Amygdala (tissue), 56 donors: Measurements from ENCODE around the gene SPSB1.
A peak's percentile ranks its signal among the peaks of the same experiment; 100 is the strongest.

Experiments
- DNase-seq, 56 donors: peaks; one replicate each; lab custom pipeline; 2025; lab: John Stamatoyannopoulos, UW

SPSB1 gene

DNA sequence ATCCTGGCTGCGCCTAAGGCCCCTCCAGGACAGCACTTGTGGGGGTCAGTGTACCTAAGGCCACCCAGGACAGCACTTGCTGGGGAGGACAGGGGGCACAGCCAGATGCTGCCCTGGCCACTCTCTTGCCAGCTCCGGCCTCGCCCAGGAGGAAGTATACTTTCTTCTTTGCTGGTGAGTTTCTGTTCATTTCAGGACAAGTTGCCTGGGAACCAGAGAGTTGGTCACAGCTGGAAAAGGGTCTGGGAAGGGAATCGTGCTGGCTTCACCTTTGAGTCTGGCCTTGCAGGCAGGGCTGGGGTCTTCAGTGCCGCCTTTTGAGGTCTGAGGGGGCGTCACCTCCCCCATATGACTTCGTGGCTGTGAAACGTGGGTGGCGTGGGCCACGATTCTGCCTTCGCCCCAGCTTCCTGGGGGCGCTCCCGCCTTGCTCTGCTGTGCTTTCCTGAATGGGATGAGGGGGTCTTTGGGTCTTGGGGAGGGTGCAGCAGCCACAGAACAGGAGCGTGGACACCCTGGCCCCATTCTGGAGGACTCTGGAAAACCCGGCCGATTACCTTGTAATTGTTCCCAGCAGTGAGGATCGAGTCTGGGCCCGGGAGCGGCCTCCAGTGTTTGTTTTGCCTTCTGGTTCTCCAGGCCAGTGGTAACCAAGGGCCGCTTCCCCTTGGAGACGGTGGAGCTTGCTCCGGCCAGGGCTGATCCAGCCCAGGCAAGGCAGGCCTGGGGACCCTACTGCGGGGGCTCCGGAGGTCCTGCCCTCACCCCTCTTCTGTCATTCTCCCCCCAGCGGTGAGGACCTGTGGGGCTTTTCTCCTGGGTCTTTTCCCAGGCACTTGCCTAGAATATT, 45.9 kb downstream of the SPSB1 start:
- DNase-seq = no peak

DNA sequence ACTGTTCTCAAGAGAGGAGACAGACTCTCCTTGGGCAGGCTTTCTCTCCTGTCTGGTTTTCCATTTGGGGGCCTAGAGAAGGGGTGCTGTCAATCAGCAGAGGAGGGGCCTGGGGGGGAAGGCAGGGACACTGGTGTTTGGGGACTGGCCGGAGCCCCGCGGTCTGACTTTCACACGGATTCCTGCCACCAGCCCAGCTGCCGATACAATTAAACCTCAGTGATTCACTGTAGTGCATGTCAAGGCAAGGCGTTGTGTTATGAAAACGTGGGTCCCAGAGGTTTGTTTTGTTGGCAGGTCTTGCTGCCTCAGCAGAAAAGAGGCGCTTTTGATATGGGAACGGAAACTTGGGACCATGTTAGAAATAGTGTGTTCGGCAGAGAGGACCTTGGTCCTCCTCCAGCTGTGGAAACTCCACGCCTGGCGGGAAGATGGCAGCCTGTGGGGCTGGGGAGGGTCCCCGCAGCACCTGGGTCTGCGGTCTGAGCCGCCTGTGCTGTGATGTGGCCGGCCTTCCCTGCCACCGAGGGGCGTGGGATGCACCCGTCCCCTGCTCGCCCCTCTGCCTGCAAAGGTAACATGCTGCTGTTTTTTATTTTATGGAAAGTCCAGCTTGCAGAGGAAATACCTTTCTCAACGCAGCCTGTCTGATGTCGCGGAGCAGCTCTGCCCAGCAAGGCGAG, 47.6 kb downstream of the SPSB1 start:
- DNase-seq = no peak

DNA sequence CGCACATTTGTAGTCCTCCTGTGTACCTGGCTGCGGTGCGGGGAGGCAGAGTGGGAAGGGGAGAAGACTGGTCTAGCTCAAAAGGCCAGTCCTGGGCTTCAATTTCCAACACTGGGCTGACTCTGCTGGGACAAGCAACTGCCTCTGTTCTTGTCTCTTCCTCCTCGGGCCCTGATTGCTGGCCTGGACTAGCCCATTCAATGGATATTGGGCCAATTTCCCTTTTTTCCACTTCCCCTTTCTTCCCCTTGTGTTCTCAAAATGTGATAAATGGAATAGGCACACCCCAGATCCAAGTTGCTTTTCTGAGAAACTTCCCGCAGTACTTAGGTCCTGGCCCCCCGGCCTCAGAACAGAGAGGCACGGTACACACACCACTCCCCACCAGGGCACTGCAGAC, 48.2 kb downstream of the SPSB1 start:
- no peak for DNase-seq

DNA sequence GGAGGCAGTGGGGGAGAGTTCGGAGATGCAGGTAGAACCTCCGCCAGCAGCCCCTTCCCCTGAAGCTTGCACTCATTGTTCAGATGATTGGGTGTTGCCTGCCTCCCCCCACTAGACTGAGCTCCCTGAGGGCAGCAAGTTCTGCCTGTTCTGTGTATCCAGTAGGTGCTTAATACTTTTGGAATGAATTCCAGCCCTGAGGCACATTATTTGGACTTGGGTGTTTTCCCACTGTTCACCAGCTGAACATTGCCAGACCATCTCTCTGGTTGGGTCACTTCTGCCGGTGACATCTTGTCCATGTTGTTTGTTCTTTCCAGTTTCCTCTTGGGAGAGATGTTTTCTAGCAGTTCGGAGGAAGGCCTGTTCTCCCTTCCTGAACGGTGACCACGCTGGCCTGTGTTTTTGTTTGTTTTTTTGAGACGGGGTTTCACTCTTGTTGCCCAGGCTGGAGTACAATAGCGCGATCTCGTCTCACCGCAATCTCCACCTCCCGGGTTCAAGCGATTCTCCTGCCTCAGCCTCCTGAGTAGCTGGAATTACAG, 48.7 kb downstream of the SPSB1 start:
- no peak for DNase-seq

DNA sequence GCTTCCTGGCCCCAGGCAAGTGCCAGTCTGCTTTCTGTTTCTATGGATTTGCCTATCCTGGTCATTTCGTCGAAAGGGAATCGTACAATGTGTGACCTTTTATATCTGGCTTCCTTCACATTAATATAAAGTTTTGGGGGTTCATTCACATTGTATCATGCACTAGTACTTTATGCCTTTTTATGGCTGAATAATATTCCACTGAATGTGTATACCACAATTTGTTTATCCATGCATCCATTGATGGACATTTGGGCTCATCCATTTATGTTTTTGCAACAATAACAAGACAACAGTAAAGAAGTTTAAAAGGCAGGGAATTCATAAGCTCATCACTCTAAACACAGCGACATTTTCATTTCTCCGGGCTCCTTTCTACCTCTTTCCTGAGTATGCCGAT, 50.6 kb downstream of the SPSB1 start:
- DNase-seq = no peak

DNA sequence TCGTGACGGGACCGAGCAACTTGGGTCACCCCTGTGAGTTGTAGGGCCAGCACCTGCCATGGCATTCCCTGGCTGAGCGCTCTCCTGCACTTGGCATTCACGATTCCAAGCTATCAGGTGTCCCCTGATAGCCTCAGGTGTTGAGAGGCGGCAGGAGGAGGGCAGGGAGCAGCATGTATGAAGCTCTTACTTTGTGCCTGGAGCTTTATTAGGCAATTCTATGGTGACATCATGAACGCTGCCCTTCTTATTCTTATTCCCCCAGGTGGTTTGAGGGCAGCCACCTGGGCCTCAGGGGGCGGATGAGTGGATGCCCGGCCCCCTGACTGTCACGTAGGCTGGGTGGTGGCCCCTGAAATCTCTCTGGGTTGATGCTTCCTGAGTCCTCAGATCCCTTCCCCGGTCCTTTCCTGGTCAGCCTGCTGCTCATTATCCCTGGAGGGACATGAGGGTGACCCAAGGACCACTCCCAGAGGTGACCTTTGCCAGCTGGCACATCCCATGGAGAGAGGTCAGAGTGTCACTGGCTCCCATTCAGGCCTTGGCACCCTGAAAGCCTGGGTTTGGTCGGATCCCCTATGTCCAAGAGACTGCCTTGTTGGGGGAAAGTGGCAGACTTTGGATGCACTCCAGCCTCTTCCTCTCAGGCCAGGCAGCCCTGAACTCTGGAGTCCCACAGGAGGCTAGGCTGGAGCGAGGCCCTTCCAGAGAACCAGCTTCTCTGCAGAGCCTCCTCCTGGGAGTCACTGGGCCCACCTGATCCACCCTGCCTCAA, 51.9 kb downstream of the SPSB1 start:
- DNase-seq = peak in 1 of 56 donors; percentile 66

DNA sequence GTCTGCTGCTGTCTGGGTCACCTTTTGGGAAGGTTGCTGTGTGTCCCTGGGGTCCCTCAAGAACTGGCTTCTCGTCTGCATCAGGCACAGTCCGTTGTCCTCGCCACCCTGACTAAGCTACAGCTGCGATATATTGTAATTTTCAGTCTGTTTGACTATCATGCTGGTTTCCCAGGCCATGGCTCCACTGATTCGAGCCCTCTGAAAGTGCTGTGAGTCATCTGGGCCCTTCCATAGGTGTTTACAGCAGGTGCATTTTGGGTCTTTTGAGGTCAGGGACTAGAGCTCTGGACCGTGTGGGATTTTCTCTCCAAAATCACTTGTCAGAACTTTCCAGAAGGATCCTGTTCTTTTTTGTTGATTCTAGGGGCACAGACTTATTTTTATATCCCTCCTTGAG, 52.8 kb downstream of the SPSB1 start:
- no peak for DNase-seq

DNA sequence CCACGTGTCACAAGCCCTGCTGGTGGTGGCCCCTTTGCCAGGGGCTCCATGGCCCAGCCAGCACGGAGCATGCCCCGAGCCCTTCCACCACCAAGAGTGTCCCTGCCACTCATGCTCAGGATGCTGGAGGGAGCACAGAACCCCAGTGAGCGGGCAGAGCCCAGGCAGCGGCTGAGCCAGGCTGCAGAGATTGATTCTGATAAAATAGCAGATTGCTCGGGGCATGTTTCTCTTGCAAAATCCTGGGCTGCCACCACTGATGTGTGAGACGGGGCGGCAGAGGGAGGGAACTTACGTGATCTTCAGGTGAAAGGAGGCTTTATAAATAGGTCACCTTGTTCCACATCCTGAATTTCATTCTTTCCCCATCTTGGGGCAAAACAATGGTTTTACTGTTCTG, 53.2 kb downstream of the SPSB1 start:
- DNase-seq = no peak

DNA sequence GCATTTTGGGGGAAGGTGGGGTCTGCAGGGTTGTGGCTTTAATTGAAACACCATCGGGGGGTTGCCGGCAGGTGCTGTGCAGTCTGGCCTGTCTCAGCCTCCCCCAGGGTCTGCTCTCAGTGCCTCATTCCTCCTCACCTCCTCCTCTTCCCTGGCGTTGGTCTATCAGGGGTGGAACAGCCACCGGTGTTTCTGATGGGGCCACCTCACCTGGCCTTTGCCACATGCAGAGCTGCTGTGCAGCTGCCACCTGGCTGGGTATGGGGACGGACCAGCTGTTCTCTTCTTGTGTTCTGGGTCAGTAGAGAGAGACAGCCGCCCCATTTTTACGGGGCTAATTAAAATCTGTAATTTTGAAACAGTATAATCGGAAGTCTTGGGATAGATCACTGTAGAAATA, 53.9 kb downstream of the SPSB1 start:
- DNase-seq = no peak

DNA sequence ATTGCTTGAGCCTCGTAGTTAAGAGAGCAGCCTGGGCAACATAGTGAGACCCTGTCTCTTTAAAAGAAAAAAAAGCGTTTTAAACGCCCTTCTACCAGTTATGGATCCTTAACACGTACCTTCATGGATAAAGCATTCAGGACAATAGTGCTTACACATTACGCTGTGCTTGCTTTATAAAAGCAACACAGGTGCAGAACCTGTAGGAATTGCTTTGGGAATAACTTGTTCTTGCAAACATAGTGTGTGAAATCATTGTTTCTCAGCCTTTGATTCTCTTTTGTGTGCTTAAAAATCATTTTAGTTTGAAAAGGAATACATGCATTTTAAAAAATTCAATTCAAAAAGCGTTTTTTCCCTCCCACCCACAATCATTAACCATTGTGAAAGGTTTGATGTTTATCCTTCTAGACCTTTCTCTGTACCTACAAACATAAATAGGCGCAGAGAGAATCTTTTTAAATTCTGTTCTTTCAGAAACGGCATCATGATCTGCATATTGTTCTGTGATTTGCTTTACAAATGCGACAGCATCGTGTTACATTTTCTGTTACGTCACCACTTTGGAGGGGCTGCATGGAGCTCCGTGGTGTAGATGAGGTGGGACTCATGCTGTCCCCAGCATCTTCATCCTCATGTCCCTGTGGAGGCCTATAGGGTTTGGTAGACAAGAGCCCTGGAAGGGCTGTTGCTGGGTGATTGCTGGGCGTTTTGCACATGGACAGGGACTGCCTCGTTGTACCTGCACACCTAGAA, 54.6 kb downstream of the SPSB1 start:
- DNase-seq = no peak

DNA sequence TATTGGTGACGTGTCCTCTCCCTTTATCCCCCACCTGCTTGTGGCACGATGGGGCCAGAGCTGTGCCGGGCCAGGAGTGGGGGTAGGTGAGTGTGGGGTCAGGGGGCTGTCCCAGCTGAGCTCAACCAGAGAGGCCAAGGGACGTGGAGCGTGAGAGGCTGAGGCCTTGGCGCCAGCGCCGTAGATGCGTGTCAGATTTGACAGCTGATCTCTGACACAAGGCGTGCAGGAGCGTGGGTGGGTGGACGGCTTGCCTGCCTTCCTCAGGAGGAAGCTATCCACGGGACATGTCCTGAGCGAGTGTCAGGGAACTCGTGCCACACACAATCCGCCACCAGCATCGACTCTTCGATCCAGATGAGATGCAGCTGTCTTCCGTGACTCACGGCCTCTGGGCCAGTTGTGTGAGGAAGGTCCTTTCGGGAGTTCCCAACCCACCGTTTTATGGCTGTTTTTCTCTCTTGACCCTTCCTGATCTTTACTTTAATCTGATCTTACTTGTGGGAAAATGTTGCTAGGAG, 56.7 kb downstream of the SPSB1 start:
- DNase-seq = no peak

DNA sequence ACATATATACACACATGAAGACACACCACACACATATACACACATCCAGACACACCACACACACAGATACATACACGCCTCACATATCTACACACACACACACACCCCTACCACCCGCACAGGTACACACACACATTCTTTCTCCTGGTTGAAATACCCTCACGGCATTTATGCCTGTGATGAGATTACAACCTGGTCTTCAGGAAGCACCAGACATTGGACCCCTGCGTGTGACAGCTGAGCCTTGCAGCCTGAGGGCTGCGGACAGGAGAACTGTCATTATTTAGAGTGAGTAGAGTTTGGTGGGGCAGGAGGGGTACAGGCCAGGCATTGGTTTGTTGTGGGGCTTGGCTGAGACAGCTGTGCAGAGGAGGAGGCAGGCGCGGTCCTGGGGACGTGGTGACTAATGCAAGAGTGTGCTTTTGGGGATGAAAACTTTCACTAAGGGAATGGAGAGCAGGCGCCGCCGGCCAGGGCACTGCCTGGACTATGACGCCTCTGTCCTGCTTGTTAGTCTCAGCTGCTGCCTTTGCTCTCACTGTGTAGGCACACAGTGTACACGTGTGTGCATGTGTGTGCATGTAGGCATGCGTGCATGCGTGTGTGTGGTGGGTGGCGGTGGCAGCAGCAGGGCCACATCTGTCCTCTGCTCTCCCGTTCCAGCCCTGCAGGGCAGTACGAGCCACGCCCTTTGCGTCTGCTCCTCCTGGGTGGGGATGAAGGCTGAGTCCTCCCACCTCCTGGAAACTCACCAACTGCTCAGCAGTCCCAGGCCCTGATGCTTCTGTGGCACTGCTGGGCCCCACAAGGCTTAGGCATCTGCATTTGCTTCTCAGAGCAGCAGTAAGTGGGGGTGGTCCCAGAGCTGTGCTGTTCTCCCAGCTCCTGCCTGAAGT, 57.6 kb downstream of the SPSB1 start:
- no peak for DNase-seq

DNA sequence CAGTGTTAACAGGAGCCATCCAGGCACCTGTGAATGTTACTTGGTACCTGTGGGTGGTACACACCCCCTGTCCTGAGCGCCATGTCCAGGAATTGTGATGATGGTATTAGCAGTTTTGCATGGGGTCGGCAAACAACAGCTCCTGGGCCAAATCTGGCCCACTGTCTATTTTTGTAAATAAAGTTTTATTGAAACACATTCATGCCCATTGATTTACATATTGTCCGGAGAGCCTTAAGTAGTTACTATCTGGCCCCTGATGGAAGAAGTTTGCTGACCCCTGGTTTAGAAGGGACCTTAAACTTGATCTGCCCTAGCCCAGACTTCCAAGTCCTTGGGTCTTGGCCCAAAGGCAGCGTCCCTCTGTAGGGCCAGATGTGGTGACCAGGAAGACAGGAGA, 58.3 kb downstream of the SPSB1 start:
- no peak for DNase-seq

DNA sequence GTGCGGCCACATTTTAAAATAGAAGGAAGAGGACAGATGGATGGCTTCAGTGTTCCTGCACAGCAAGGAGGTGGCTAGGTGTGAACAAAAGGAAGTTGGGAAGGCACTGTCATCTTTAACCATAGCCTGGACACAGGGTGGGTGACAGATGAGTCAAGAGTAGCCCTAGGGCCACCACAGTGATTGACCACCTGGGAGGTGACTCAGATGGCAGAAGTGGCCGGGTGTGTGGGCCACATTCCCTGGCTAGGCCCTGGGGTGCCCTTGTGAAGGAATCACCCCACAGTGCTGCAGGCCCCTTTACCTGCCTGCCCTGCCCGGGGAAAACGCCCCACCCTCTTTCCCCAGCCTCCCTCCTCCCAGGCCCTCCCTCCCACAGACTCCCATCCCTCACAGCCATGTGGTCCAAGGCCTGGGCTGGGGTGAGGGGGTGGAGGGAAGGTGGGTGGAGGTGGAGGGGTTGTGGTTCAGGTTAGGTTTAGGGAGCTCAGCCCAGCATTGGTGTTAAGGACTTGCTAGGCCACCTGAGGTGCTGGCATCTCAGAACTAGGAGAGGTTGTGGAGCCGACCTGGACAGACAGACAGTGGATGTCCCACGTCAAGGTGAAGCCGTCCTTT, 59.1 kb downstream of the SPSB1 start:
- DNase-seq = no peak

DNA sequence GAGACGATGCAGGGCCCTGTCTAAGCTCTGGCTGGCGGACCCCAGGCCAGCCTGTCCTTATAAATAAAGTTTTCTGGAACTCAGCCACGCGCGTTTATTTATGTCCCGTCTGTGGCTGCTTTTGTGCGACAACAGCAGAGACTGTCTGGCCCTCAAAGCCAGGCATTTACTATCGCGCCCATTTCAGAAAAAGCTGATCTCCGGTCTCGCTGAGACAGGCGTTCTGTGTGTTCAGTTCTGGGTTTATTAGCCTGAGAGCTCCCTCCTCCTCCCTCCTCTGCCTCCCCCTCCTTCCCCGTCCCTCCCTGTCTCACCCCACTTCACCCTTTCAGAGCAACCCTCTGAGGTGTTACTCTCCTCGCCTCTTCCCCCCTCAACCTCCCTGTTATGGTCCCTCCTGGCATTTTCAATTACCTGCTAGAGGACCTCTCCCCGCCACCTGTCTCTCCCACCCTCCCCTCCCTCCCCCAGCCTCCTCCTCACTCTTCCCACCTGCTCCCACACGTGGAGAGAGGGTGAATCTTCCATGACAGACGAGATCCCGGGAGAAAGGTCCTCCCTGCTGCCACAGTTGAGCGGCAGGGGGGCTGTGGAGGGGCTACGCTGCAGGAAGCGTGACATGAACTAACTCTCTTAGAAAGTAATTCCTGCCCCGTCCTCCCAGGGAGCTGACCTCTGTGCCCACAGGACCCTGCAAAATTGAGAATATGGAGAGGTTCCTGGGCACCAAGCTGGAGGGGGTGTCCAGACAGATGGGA, 59.9 kb downstream of the SPSB1 start:
- peak in 18 of 56 donors; percentile 5 to 45 (median 22) for DNase-seq

DNA sequence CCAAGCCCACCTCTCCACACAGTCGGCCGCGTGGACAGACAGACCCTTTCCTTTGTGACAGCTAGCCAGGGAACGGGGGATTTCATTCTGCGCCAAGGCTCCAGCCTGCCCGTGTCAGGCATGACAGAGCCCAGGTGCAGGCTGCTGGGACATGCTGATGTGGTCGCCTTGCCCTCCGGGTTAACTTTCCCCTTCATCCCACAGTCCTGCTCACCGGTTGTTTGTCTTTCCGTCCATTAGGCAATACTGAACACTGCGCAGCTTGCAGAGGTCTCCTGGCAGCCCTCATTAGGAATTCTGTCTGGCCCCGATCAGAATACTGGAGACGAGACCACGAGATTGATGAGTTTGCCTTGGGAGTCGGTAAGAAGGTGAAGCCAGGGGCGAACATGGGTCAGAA, 62.8 kb downstream of the SPSB1 start:
- no peak for DNase-seq

DNA sequence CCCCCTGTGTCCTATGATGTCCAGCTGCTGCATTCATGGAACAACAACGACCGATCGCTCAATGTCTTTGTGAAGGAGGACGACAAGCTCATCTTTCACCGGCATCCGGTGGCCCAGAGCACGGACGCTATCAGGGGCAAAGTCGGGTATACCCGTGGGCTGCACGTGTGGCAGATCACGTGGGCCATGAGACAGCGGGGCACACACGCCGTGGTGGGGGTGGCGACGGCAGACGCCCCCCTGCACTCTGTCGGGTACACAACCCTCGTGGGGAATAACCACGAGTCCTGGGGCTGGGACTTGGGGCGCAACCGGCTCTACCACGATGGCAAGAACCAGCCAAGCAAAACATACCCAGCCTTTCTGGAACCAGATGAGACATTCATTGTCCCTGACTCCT, 63.3 kb downstream of the SPSB1 start:
- DNase-seq = no peak
